GM19455 (cell line): Measurements from ENCODE around the gene CDH22.

Experiments used
- ATAC-seq: cut with Tn5 transposase; IDR thresholded peaks from one replicate; pipeline ENCODE4 v1.9.1; 2021; ENCODE audit not compliant: unreplicated experiment

The CDH22 gene

DNA sequence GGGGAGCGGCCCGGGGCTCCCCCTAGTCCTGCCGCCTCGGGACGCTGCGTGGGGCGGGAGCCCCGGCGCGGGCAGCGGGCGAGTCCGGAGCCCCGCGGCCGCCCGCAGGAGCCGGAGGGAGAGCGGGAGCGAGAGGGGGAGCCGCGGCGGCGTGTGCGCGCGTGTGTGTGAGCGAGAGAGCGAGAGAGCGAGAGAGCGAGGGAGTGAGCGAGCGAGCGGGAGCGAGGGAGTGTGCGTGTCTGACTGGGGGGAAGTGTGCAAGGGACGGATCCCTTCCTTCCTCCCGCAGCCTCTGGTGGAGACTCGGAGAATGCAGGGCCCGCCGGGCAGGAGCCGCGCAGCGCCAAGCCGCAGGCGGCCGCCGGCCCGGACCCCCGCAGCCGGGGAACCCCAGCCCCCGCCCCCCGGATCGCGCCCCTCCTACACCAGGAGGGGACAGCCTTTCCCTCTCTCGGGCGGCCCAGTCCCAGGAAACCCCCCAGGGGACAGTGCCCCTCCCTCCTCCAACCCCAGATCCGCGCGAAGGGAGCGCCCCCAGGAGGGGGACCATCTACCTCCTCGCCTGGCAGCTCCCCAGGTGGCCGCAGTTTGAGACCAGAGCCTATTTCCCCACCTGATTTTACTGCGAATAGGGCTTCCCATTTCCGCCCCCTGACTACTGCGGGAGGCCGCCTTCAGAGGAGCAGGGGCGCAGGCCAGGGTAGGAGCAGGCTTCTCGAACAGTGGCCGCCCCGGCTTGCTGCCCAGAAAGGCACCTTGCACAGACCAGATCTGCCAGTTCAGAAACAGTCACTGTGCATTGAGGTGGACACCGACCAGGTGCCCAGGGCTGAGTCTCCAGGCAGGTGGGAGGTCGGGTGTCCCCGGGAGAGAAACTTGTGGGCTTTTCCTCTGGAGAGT, at the start of gene CDH22:
TSS of gene CDH22 (minus strand) at position 241 of the 900 bp plus-strand sequence. CDS start 57,204 bp downstream, outside the sequence.
- no peak for ATAC-seq

DNA sequence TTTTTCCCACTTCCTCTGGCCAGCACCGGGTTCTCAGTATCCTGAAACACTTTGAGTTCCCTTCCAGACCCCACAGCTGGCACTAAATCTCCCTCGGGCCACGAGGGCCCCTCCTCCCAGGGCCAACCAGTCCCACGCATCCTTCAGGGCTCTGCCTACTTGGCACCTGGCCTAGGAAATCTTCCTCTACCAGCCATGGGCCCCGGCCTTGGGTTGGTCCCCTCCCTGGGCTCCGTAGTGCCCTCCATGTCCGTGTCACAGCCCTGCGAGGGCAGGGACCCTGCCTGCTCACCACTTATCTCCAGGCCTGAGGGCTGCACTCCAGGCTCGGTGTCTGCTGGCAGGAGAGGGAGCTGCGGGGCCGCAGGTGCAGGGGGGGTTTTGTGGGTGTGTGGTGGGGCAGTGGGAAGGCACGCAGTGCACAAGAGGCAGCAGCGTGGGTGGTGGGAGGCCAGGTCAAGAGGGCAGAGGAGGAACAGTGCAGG, 48.8 kb upstream of the CDH22 start:
- ATAC-seq = no peak

DNA sequence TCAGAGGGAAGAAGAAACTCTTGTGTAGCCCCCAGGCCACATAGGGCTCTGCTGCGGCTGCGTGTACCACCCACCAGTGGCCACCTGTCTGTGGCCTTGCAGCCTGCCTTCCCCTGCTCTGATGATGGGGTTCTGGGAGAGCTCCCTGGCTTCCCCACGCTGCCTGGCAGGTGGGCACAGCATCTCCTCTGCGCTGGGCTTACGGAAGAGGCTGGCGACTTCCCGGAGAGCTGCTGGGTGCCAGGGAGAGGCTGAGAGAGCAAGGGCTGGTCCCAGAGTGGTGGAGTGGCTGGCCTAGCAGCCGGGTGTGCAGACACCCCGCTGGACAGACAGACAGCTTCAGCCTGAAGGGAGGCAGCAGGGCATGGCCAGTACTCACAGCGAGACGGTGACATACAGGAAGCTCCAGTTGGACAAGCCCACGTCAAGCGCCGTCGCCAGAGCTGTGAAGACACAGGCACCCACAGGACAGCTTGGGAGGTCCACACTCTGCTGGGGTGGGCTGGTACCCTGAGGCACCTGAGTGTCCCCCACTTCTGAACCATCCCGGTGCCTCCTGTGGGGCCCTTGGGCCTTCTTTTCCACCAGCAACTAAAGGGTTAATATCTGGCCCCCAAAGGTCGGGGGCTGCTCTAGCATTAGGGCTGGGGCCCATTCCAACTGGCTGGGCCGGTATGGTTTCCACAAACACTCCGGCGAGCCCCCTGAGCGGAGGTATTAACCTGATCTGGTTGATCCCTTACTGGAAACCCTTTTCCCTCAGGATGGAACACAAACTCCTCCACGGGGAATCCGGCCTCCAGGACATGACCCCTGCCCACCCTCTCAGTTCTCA, 48.1 kb upstream of the CDH22 start:
- ATAC-seq = no peak

- ATAC-seq = no peak
Measured at GRCh38 chr20:46355778-46356177, 47.5 kb upstream of the CDH22 start.

- no peak for ATAC-seq
Measured at GRCh38 chr20:46354920-46355654, 46.8 kb upstream of the CDH22 start.

DNA sequence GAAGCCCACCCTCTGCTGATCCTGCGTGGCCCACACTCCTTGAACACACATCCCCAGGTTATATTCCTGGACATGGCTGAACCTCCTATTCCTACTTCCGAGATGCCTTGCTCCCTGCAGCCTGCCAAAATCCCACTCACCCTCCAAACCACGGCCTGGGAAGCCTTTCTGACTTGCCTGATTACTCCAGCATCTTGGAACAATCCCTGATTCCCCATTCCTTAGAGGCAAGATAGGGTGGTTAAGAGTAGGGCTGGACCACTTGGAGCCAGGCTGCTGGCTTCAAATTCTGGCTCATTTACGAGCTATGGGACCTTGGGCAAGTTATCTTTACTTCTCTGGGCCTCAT, 45.9 kb upstream of the CDH22 start:
- no peak for ATAC-seq

DNA sequence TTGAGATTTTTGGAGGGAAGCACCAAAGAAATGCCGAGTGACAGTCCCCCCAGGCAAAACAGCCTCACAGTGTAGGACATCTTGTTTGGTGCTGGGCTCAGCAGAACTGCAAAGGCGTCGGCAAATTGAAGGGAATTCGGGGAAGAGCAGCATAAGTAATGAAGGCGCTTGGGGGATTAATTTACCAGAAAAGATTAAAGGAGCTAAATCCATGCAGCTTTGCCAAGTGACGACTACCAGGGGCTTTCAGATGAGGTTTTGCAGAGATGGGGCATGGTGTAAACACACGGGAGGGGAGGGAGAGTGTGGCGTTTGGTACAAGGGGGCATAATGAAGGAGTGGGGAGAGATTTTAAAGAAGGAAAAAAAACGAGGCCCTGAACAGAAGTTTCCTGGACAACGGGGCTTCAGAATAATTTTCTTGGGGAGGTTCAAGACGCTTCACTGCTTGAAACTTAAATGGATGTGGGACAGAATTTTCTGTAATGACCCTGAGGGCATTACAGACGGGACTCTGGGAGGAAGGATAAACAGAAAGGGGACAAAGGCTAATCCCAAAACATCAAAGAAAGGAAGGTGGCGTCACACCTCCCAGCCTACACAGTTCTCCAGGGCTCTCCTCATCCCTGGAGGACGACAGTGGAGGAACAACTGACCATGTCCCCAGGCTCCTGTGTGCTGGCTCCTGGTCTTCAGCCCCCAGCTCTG, 45.4 kb upstream of the CDH22 start:
- ATAC-seq = no peak

DNA sequence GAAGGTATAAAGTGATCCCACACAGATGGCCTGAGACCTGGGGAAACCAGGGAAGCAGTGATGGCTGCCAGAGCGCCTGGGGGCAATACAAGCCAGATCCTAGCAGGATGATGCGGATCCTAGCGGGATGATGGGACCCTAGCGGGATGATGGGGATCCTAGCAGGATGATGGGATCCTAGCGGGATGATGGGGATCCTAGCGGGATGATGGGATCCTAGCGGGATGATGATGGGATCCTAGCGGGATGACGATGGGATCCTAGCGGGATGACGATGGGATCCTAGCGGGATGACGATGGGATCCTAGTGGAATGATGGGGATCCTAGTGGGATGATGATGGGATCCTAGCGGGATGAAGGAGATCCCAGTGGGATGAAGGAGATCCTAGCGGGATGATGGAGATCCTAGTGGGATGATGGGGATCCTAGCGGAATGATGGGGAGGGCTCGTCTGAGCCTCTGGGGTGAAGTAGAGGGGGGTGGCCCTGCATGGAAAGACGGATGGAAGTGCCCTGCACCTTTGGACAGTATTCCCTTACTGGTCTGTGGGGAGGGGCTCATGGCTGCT, 44.2 kb upstream of the CDH22 start:
- ATAC-seq = no peak

DNA sequence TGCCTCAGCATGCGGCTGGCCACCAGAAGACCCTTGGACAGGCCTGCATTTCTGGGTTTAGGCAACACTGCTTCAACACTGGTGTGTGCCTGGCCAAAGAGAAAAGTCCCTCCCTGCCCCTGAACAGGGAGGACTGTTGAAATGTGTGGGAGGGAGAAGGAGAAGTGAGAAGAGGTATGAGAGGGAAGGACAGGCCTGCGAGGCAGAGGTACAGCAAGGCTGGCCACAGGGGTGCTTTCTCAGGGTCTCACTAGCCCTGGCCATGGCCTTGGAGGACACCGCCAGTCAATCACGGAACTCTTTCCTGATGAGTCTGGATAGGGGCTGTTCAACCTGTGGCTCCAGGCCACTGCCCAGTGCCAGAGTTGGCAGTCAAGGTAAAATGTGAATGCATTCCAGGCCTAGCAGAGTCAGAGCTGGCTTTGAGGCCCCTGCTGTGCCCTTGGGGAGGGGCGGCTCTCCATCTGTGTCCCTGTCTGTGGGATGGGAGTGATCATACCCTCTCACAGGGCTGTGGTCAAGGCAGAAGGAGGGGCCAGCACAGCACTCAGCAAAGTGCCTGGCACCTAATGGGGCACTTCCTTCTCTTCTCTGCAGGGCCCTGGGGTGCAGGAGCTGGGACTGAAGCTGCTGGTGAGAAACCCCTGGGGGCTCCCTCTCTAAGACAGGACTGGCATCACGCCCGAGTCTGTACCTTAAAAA, 43.2 kb upstream of the CDH22 start:
- no peak for ATAC-seq

- no peak for ATAC-seq
Measured at GRCh38 chr20:46350986-46351267, 42.6 kb upstream of the CDH22 start.

DNA sequence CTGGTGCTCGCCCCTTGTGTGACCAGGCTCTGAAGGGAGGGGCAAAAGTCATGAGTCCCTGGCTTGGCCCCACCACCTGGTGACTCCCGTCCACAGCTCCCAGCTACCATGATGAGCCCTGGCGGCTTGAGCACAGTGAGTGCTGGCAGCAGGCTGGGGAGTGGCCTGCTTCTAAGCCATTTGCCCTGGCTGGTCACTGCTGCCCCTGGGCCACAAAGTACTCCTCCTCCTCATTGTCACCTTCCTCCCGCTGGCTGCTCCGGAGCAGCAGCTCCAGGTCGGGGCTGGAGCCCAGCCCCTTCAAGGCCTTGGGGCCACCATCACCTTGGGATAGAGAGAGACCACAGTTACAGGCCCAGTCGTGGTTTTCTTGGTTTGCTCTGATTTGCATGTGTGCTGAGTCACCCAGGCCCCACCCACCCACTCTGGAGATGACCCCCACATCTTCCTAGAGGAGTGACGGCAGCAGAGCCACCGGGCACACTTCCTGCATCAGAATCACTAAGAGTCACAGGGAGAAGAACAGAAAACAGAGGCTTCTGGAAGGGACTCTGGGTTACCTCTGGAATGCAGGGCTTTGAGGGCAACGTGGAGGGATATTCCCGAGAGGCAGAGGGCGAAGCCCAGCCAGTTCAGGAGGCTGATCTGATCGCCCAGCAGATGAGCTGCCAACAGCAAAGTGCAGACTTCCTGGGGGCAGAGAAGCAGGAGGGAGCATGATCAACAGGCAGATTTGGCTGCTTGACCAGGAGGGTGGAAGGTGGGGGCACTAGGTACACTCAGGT, 42.1 kb upstream of the CDH22 start:
- ATAC-seq = no peak

- no peak for ATAC-seq
Measured at GRCh38 chr20:46349742-46350056, 41.4 kb upstream of the CDH22 start.

- ATAC-seq = no peak
Measured at GRCh38 chr20:46349035-46349741, 40.9 kb upstream of the CDH22 start.

GRCh38 chr20:46347841-46348803, 39.8 kb upstream of the CDH22 start:
- no peak for ATAC-seq

DNA sequence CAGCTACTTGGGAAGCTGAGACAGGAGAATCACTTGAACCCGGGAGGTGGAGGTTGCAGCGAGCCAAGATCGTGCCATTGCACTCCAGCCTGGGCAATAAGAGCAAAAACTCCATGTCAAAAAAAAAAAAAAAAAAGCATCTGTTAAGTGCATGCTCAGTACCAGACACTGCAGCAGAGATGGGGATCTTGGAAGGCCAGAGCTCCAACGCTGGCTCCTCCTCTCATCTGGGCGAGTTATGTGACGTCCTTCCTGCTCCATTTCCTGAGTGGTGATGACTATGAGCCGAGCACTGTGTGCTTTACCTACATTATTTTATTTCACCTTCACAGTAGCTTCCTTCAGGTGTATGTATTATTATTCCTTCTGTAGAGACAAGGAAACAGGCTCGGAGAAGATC, 38.5 kb upstream of the CDH22 start:
- no peak for ATAC-seq

- ATAC-seq = no peak
Measured at GRCh38 chr20:46344488-46345162, 36.3 kb upstream of the CDH22 start.

- ATAC-seq = no peak
Measured at GRCh38 chr20:46343975-46344357, 35.7 kb upstream of the CDH22 start.
